SU-DHL-6 (cell line): ENCODE measurements around the gene F8A3.
"Not testable (repeated sequence)": the region's sequence is repeated elsewhere in the genome, so short reads cannot be mapped to it uniquely, and the experiment has no call there.

ENCODE experiments used
- H2AFZ ChIP-seq: fragments of 200-600 bp; sonication (generic); 2 replicates; pipeline ENCODE4 v1.6.1; 2014; ENCODE audit warnings: low read depth, mild to moderate bottlenecking, moderate library complexity, mixed read lengths, antibody characterized with exemption, low read length; ENCODE audit not compliant: severe bottlenecking
- H3F3A ChIP-seq: fragments of 200-600 bp; shearing (Covaris generic); 2 replicates; pipeline ENCODE4 v1.6.0; 2016; ENCODE audit warnings: antibody characterized with exemption, mild to moderate bottlenecking; ENCODE audit not compliant: insufficient read depth
- H3K27ac ChIP-seq: fragments of 200-600 bp; sonication (generic); 2 replicates; pipeline ENCODE4 v1.5.1; 2016; ENCODE audit warnings: low read depth, mild to moderate bottlenecking, low read length, moderate library complexity, mixed read lengths
- H3K27me3 ChIP-seq: fragments of 200-600 bp; sonication (generic), shearing (Covaris generic); 2 replicates; pipeline ENCODE4 v1.6.0; 2014; ENCODE audit warnings: mild to moderate bottlenecking, low read length
- H3K36me3 ChIP-seq: fragments of 200-600 bp; sonication (generic); 2 replicates; pipeline ENCODE4 v1.6.1; 2014; ENCODE audit warnings: mild to moderate bottlenecking, low read length, mixed read lengths
- H3K4me2 ChIP-seq: fragments of 300-600, 200-600 bp; shearing (Covaris generic), sonication (generic); 2 replicates; pipeline ENCODE4 v1.6.0; 2014; ENCODE audit warnings: low read length, low read depth, mild to moderate bottlenecking; ENCODE audit not compliant: poor library complexity, severe bottlenecking
- H3K4me3 ChIP-seq: fragments of 200-600 bp; sonication (generic); 2 replicates; pipeline ENCODE4 v1.5.1; 2014; ENCODE audit warnings: antibody characterized with exemption, low read length, mild to moderate bottlenecking, mixed read lengths; ENCODE audit not compliant: insufficient read depth, poor library complexity, severe bottlenecking
- H3K79me2 ChIP-seq: fragments of 200-600 bp; sonication (generic); 2 replicates; pipeline ENCODE4 v1.6.1; 2014; ENCODE audit warnings: mild to moderate bottlenecking, low read length, moderate library complexity; ENCODE audit not compliant: insufficient read depth
- H3K9ac ChIP-seq: fragments of 200-600 bp; sonication (generic); 2 replicates; pipeline ENCODE4 v1.7.0; 2014; ENCODE audit warnings: mild to moderate bottlenecking, low read length
- H3K9me2 ChIP-seq: fragments of 200-600 bp; sonication (generic); replicated peaks from 2 replicates; pipeline ENCODE4 v1.6.1; 2014; ENCODE audit warnings: low read length; ENCODE audit not compliant: insufficient read depth
- H3K9me3 ChIP-seq: fragments of 200-600 bp; sonication (generic); 2 replicates; pipeline ENCODE4 v1.6.1; 2014; ENCODE audit warnings: low read length, mixed read lengths; ENCODE audit not compliant: insufficient read depth
- H4K20me1 ChIP-seq: fragments of 200-600 bp; sonication (generic); 2 replicates; pipeline ENCODE4 v1.6.1; 2014; ENCODE audit warnings: low read depth, mild to moderate bottlenecking, antibody characterized with exemption, low read length, moderate library complexity, mixed read lengths
- CTCF ChIP-seq: fragments of 200-600 bp; sonication (generic); IDR thresholded peaks from one replicate; pipeline ENCODE4 v1.5.1; 2017; ENCODE audit warnings: antibody characterized with exemption, mild to moderate bottlenecking, low read length, moderate library complexity; ENCODE audit not compliant: insufficient read depth, poor library complexity, severe bottlenecking
- EZH2phosphoT487 ChIP-seq: fragments of 200-600 bp; sonication (generic), shearing (Covaris generic); conservative IDR thresholded peaks from 2 replicates; pipeline ENCODE4 v1.6.1; 2018; ENCODE audit warnings: mild to moderate bottlenecking, antibody characterized with exemption, low read length, moderate library complexity, mixed read lengths

Gene F8A3

GRCh38 chrX:155458471-155458870 is at the start of gene F8A3:
TSS of gene F8A3 (minus strand) at chrX:155458620. CDS start at chrX:155458600, 20 bp downstream.
- H3K27me3 ChIP-seq, H3K9ac ChIP-seq, H3K4me2 ChIP-seq, H3K27ac ChIP-seq, H3K79me2 ChIP-seq, H3F3A ChIP-seq, H2AFZ ChIP-seq, H3K4me3 ChIP-seq, H3K36me3 ChIP-seq, H3K9me2 ChIP-seq, H4K20me1 ChIP-seq, H3K9me3 ChIP-seq: not testable (repeated sequence)

GRCh38 chrX:155505296-155505695 is 46.9 kb upstream of the F8A3 start:
- Histone ChIP-seq H3K27ac (no peak overlapping the region), H3K4me2 (no peak overlapping the region), H3K9me2 (no peaks in the 10 kb centered on the region), H3K79me2 (no peaks in the 10 kb centered on the region), H3K27me3 (no peaks in the 10 kb centered on the region), H3F3A (no peaks in the 10 kb centered on the region), H4K20me1 (no peaks in the 10 kb centered on the region), H3K36me3 (no peaks in the 10 kb centered on the region), H2AFZ (no peak overlapping the region), H3K4me3 (no peak overlapping the region), H3K9ac (no peak overlapping the region), H3K9me3 (no peaks in the 10 kb centered on the region)
- TF ChIP-seq CTCF (no peak), EZH2phosphoT487 (no peak)

GRCh38 chrX:155495134-155495533 is 36.7 kb upstream of the F8A3 start:
- H3K36me3 ChIP-seq, H3K9ac ChIP-seq, H3K27me3 ChIP-seq, H3K4me3 ChIP-seq, H2AFZ ChIP-seq, H3K4me2 ChIP-seq, H3K79me2 ChIP-seq, H3K9me3 ChIP-seq, H4K20me1 ChIP-seq, H3K27ac ChIP-seq, H3K9me2 ChIP-seq, H3F3A ChIP-seq: not testable (repeated sequence)

- H3K27me3 ChIP-seq, H3K27ac ChIP-seq, H2AFZ ChIP-seq, H3F3A ChIP-seq, H3K9ac ChIP-seq, H4K20me1 ChIP-seq, H3K36me3 ChIP-seq, H3K9me3 ChIP-seq, H3K4me3 ChIP-seq, H3K79me2 ChIP-seq, H3K9me2 ChIP-seq, H3K4me2 ChIP-seq: not testable (repeated sequence)
These were observed 33.0 kb upstream of the F8A3 start for GRCh38 chrX:155491421-155491820.

- H3K9me2 ChIP-seq, H3F3A ChIP-seq, H2AFZ ChIP-seq, H3K27ac ChIP-seq, H3K4me3 ChIP-seq, H4K20me1 ChIP-seq, H3K9ac ChIP-seq, H3K9me3 ChIP-seq, H3K4me2 ChIP-seq, H3K36me3 ChIP-seq, H3K27me3 ChIP-seq, H3K79me2 ChIP-seq: not testable (repeated sequence)
These were observed 18.7 kb upstream of the F8A3 start for GRCh38 chrX:155477136-155477535.

GRCh38 chrX:155466269-155466938 is 8.0 kb upstream of the F8A3 start:
- H3K4me3 ChIP-seq, H2AFZ ChIP-seq, H3F3A ChIP-seq, H3K9me3 ChIP-seq, H3K4me2 ChIP-seq, H3K36me3 ChIP-seq, H3K9ac ChIP-seq, H3K27ac ChIP-seq, H3K9me2 ChIP-seq, H3K27me3 ChIP-seq, H4K20me1 ChIP-seq, H3K79me2 ChIP-seq: not testable (repeated sequence)

GRCh38 chrX:155460501-155460900 is 2.1 kb upstream of the F8A3 start:
- not testable (repeated sequence) for H3K4me2 ChIP-seq, H3K36me3 ChIP-seq, H3K9me3 ChIP-seq, H3F3A ChIP-seq, H3K27me3 ChIP-seq, H3K9me2 ChIP-seq, H3K27ac ChIP-seq, H3K9ac ChIP-seq, H3K79me2 ChIP-seq, H2AFZ ChIP-seq, H4K20me1 ChIP-seq, H3K4me3 ChIP-seq
